ENCODE data around the gene BRCA1. TPM values are rescaled to one million over a fixed set of nuclear protein-coding genes. Genes with fewer than 3 reads are reported as not detected.
A peak's percentile ranks its signal among the peaks of the same experiment; 100 is the strongest.
"Not testable (repeated sequence)": the region's sequence is repeated elsewhere in the genome, so short reads cannot be mapped to it uniquely, and the experiment has no call there.

The BRCA1 gene
- total RNA-seq, 4 donors from 2014 or later = 6.3 to 20.7 (median 9.8) TPM

DNA sequence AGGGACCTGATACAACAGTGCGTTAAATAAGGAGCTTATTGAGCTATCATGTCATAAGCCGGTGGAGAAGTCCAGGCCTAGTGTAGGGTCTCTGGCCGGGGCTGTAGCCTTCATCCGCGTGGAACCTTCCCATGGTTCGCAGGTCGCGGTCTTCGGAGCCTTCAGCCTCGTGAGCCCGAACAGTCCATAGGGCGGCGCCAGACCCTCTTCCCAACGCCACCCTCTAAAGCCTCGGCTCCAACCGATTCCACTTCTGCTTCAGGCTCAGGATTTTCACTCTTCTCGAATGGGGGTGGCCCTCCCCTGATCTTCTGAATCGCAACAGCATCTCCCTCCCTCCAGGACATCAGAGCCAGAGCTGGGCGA, 10.3 kb upstream of the BRCA1 start:
- Histone ChIP-seq H3K4me1 (peaks cover 0 to 5% (median 0%) of the 10 kb centered on the region in 3 donors), H3K27ac (no peak overlapping the region), H3K27me3 (no peaks in the 10 kb centered on the region), H3K36me3 (peaks cover 0 to 46% (median 3%) of the 10 kb centered on the region in 3 donors), H3K4me3 (no peak overlapping the region), H3K9me3 (no peaks in the 10 kb centered on the region)
- WGBS, 2 donors = 93 to 95% methylated on average over 7 to 16 of the region's 19 CpGs
- intact Hi-C loops (cut with DNase I) = no loop called here
- no peak for TF ChIP-seq POLR2A (IDR thresholded peaks at IDR 0.05)
- TF ChIP-seq, protein P1, sequence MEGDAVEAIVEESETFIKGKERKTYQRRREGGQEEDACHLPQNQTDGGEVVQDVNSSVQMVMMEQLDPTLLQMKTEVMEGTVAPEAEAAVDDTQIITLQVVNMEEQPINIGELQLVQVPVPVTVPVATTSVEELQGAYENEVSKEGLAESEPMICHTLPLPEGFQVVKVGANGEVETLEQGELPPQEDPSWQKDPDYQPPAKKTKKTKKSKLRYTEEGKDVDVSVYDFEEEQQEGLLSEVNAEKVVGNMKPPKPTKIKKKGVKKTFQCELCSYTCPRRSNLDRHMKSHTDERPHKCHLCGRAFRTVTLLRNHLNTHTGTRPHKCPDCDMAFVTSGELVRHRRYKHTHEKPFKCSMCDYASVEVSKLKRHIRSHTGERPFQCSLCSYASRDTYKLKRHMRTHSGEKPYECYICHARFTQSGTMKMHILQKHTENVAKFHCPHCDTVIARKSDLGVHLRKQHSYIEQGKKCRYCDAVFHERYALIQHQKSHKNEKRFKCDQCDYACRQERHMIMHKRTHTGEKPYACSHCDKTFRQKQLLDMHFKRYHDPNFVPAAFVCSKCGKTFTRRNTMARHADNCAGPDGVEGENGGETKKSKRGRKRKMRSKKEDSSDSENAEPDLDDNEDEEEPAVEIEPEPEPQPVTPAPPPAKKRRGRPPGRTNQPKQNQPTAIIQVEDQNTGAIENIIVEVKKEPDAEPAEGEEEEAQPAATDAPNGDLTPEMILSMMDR (IDR thresholded peaks at IDR 0.05) = no peak
- DNase-seq = no peak

DNA sequence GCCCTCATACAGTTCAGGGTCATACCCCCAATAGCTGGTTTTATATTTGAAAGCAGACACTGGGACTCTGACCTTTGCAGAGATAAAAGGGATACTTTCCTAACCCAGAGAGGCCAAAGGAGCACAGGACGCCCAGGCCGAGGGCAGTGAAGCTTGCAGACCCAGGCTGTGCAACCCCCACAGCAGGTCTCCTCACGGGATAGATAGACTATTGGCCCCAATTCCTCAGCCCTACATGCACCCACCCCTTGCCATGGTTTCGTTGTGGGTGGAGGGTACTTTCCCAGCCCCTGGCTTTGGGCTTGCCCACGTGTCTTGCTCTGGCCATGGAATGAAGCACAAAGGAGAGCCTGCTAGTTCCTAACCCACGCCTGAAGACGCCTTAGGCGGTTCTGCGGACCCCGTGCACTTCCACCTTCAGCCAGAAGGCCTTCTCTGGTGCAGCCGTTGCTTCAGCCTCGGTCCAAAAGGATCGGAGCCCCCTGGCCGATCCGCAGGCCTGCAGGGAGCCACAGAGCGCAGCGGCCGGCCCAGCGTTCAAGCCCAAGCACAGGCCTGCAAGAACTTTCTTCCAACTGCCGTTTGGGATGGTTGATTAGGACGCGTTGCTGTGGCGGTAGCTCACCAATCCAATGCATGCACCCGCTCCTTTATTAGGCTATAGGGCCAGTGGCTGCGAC, 9.8 kb upstream of the BRCA1 start:
- Histone ChIP-seq H3K4me1 (peaks cover 0 to 10% (median 0%) of the 10 kb centered on the region in 3 donors), H3K9me3 (no peaks in the 10 kb centered on the region), H3K36me3 (peaks cover 0 to 46% (median 3%) of the 10 kb centered on the region in 3 donors), H3K27ac (no peak overlapping the region), H3K27me3 (no peaks in the 10 kb centered on the region), H3K4me3 (no peak overlapping the region)
- no peak for DNase-seq
- 96% methylated on average over 11 to 15 of the region's 25 CpGs for WGBS, 2 donors
- no peak for TF ChIP-seq POLR2A (IDR thresholded peaks at IDR 0.05)
- TF ChIP-seq, protein P1 (IDR thresholded peaks at IDR 0.05) = no peak
- intact Hi-C loops (cut with DNase I) = no loop called here

DNA sequence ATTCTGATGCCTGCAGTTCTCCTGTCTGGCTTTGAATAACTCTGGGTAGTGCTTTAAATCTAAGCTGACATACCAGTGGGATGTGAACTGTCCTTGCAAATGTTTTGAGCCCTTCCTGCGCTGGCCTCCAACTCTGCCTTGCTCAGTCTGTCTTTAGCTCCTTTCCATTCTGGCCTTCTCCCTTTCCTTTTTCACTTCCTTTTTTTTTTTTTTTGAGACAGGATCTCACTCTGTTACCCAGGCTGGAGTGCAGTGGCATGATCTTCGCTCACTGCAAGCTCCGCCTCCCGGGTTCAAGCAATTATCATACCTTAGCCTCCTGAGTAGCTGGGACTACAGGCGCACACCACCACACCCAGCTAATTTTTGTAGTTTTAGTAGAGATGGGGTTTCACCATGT, 8.3 kb upstream of the BRCA1 start:
- Histone ChIP-seq H3K36me3 (peaks cover 0 to 46% (median 3%) of the 10 kb centered on the region in 3 donors), H3K4me1 (peaks cover 0 to 25% (median 3%) of the 10 kb centered on the region in 3 donors)
- H3K27me3 ChIP-seq; H3K27ac ChIP-seq; H3K9me3 ChIP-seq; H3K4me3 ChIP-seq; DNase-seq; intact Hi-C loops (cut with DNase I): not testable (repeated sequence)
- 94 to 97% methylated on average over 4 to 5 of the region's 5 CpGs for WGBS, 2 donors

DNA sequence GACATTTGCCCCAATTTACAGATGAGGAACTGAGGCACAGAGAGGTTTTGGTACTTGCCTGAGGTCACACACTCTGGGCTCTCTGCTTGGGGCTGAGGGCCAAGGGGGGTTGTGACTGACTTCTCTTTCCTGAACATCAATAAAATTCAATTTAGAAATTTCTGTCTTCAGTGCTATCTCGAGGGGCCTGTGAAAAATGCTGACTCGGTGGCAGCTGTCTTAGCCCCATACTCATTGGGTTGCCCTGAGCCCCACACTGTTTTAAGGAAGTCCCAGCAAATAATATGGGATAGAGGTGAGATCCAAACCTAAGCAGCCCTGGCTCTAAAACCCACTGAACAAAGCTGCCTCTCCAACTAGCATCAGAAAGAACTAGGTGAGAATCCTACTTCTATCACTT, 7.0 kb upstream of the BRCA1 start:
- no peak overlapping the region for H3K4me3 ChIP-seq
- peaks cover 0 to 31% (median 5%) of the 10 kb centered on the region in 3 donors for H3K4me1 ChIP-seq
- 92% methylated on average over 2 of the region's 2 CpGs; no CpG with 5 or more reads in 1 of the 2 donors for WGBS, 2 donors
- H3K27me3 ChIP-seq = no peaks in the 10 kb centered on the region
- no peak overlapping the region for H3K27ac ChIP-seq
- no peak for TF ChIP-seq POLR2A (IDR thresholded peaks at IDR 0.05)
- TF ChIP-seq, protein P1 (IDR thresholded peaks at IDR 0.05) = no peak
- intact Hi-C loops (cut with DNase I) = no loop called here
- no peak for DNase-seq
- H3K9me3 ChIP-seq = no peaks in the 10 kb centered on the region
- H3K36me3 ChIP-seq = peaks cover 0 to 46% (median 3%) of the 10 kb centered on the region in 3 donors

DNA sequence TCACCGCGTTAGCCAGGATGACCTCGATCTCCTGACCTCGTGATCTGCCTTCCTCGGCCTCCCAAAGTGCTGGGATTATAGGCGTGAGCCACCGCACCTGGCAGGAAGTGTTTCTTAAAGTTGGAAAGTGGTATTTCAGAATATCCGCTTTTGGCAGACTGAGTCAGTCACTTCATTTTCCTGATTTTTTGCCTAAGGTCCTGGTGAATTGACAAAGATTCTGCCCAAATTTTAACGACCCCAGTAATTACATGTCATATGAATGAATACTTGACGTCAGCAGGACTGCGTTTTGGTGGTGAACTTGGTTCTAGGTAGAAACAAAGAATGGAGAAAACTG, 4.5 kb upstream of the BRCA1 start:
- TF ChIP-seq POLR2A (IDR thresholded peaks at IDR 0.05) = no peak
- TF ChIP-seq, protein P1 (IDR thresholded peaks at IDR 0.05) = no peak
- Histone ChIP-seq H3K9me3 (no peaks in the 10 kb centered on the region), H3K36me3 (peaks cover 0 to 33% (median 3%) of the 10 kb centered on the region in 3 donors), H3K27ac (peak overlapping the region; percentile 70 to 87 (median 80)), H3K4me1 (peaks cover 6 to 50% (median 16%) of the 10 kb centered on the region in 3 donors), H3K27me3 (no peaks in the 10 kb centered on the region), H3K4me3 (peak overlapping the region; percentile 10 to 55 (median 34))
- WGBS, 2 donors = 19 to 50% methylated on average over 11 of the region's 11 CpGs
- DNase-seq = no peak
- intact Hi-C loops (cut with DNase I) = loop anchor here (5.0 to 10.0 kb wide), 2 partner anchors 43 to 105 kb away; partner anchors contain the start of genes NBR1, RND2 and VAT1

DNA sequence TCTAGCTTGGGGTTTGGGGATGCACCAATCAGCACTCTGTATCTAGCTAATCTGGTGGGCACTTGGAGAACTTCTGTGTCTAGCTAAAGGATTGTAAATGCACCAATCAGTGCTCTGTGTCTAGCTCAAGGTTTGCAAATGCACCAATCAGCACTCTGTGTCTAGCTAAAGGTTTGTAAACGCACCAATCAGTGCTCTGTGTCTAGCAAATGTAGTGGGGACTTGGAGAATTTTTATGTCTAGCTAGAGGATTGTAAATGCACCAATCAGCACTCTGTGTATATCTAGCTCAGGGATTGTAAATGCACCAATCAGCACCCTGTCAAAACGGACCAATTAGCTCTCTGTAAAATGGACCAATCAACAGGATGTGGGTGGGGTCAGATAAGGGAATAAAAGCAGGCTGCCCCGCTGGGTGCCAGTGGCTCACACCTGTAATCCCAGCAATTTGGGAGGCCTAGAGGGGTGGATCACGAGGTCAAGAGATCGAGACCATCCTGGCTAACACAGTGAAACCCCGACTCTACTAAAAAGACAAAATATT, 2.2 kb upstream of the BRCA1 start:
- not testable (repeated sequence) for H3K27me3 ChIP-seq, H3K27ac ChIP-seq, H3K4me3 ChIP-seq, DNase-seq, H3K9me3 ChIP-seq
- intact Hi-C loops (cut with DNase I) = loop anchor here (5.0 to 10.0 kb wide), 2 partner anchors 45 to 103 kb away; partner anchors contain the start of genes NBR1, RND2 and VAT1
- WGBS, 2 donors = 96% methylated on average over 4 to 6 of the region's 6 CpGs
- peaks cover 6 to 59% (median 22%) of the 10 kb centered on the region in 3 donors for H3K4me1 ChIP-seq
- H3K36me3 ChIP-seq = peaks cover 0 to 10% (median 0%) of the 10 kb centered on the region in 3 donors

Data from esophagus squamous epithelium (tissue), 5 donors.